GM13976 (cell line): Measurements from ENCODE around the gene OGFR.

Experiments used
- DNase-seq: peaks from one replicate; pipeline ENCODE4 v3.0.0; 2012; ENCODE audit warnings: low spot score
- CTCF ChIP-seq: IDR thresholded peaks from 2 replicates; pipeline ENCODE4 v1.5.1; 2012; ENCODE audit warnings: borderline replicate concordance, mild to moderate bottlenecking; ENCODE audit not compliant: insufficient read depth; ENCODE audit errors: extremely low read depth, missing control alignments, control extremely low read depth
- in situ Hi-C: fragments of 300-500 bp; cut with MboI; formaldehyde crosslinking; loops from one replicate; pipeline ENCODE4 v1.12.0; 2022; ENCODE audit warnings: low sequenced_read_pairs, mixed read lengths, inconsistent platforms; ENCODE audit not compliant: unreplicated experiment

OGFR gene

GRCh38 chr20:62839261-62839660, 34.6 kb downstream of the OGFR start:
- in situ Hi-C loops: no loop called here
- no peak for DNase-seq
- TF ChIP-seq CTCF: no peak

GRCh38 chr20:62839816-62840215, 35.2 kb downstream of the OGFR start:
- no peak for TF ChIP-seq CTCF
- no peak for DNase-seq
- in situ Hi-C loops: no loop called here

- in situ Hi-C loops: no loop called here
- no peak for DNase-seq
- no peak for TF ChIP-seq CTCF
These were observed 35.9 kb downstream of the OGFR start for GRCh38 chr20:62840244-62841197.

- DNase-seq: no peak
- TF ChIP-seq CTCF: no peak
- in situ Hi-C loops: no loop called here
These were observed 37.1 kb downstream of the OGFR start for GRCh38 chr20:62841705-62842212.

- TF ChIP-seq CTCF: no peak
- in situ Hi-C loops: no loop called here
These were observed 39.0 kb downstream of the OGFR start for GRCh38 chr20:62843656-62844055.

GRCh38 chr20:62844182-62844581, 39.5 kb downstream of the OGFR start:
- in situ Hi-C loops: no loop called here
- TF ChIP-seq CTCF: no peak
- no peak for DNase-seq

More at GRCh38 chr20:62843656-62844055, 39.0 kb downstream of the OGFR start:
- no peak for DNase-seq
